Panc1 (cell line): Measurements from ENCODE around the gene ZNF547. TPM values are rescaled to one million over a fixed set of nuclear protein-coding genes. Genes with fewer than 3 reads are reported as not detected.

ENCODE experiments used
- ATAC-seq: fragments of 200-7000 bp; cut with Tn5 transposase; 2 replicates; pipeline ENCODE4 v1.9.1; 2020; ENCODE audit warnings: mild to moderate bottlenecking, moderate library complexity
- BruUV-seq: library from RNA; stranded (reverse); fragments of 400-500 nt; replicated peaks from 2 replicates; lab custom pipeline; 2021; lab: Mats Ljungman, UMichigan
- CTCF ChIA-PET: fragments of 300-600 bp; sonication (Branson Sonifier 250); formaldehyde crosslinking; loops from one replicate; lab custom pipeline; 2022; ENCODE audit warnings: antibody characterized with exemption; lab: Charles Lee
- POLR2A ChIA-PET: fragments of 300-600 bp; sonication (Branson Sonifier 250); formaldehyde crosslinking; loops from one replicate; lab custom pipeline; 2022; ENCODE audit warnings: antibody characterized with exemption; lab: Charles Lee
- DNase-seq: peaks from one replicate; pipeline ENCODE4 v3.0.0-alpha.2; 2010; ENCODE audit warnings: low read depth, low spot score
- H3K27ac ChIP-seq: 2 replicates; pipeline ENCODE4 v1.5.1; 2011; ENCODE audit warnings: mild to moderate bottlenecking, low read length, inconsistent platforms
- H3K27me3 ChIP-seq: fragments of 200-500 bp; sonication (Bioruptor generic); 2 replicates; pipeline ENCODE4 v1.6.0; 2014; ENCODE audit warnings: low read length, inconsistent platforms; ENCODE audit not compliant: control insufficient read depth, insufficient read depth
- H3K36me3 ChIP-seq: fragments of 200-500 bp; sonication (Bioruptor generic); 2 replicates; pipeline ENCODE4 v1.5.1; 2014; ENCODE audit warnings: inconsistent platforms, mild to moderate bottlenecking, low read length, moderate library complexity; ENCODE audit not compliant: control insufficient read depth, insufficient read depth
- H3K4me1 ChIP-seq: 2 replicates; pipeline ENCODE4 v1.5.1; 2011; ENCODE audit warnings: inconsistent platforms, mild to moderate bottlenecking, low read length, moderate library complexity; ENCODE audit not compliant: control insufficient read depth, insufficient read depth
- H3K4me3 ChIP-seq, 2 experiments: 2 replicates each; pipeline ENCODE4 v1.5.1; 2011 to 2012; ENCODE audit warnings: low read depth in 2 of 2, low read length in 2 of 2, mild to moderate bottlenecking in 2 of 2, inconsistent platforms in 1 of 2, moderate library complexity in 1 of 2
- H3K9me3 ChIP-seq: fragments of 200-500 bp; sonication (Bioruptor generic); 2 replicates; pipeline ENCODE4 v1.5.1; 2014; ENCODE audit warnings: low read depth, mild to moderate bottlenecking, inconsistent platforms, low read length, moderate library complexity; ENCODE audit not compliant: control insufficient read depth, insufficient read depth
- POLR2AphosphoS5 ChIP-seq: IDR thresholded peaks from 2 replicates; pipeline ENCODE4 v1.6.1; 2012; ENCODE audit warnings: mild to moderate bottlenecking, low read depth, low read length, moderate library complexity
- REST ChIP-seq, 2 experiments: IDR thresholded peaks; 2 replicates each; pipeline ENCODE4 v1.6.1; 2011 to 2012; ENCODE audit warnings: low read depth in 2 of 2, control low read depth in 1 of 2, low read length in 1 of 2, mild to moderate bottlenecking in 1 of 2, moderate library complexity in 1 of 2; ENCODE audit not compliant: insufficient read depth in 1 of 2
- SIN3A ChIP-seq: IDR thresholded peaks from 2 replicates; pipeline ENCODE4 v1.6.1; 2012; ENCODE audit warnings: low read depth, mild to moderate bottlenecking, low read length, moderate library complexity, borderline replicate concordance; ENCODE audit not compliant: insufficient read depth
- TCF7L2 ChIP-seq: IDR thresholded peaks from 2 replicates; pipeline ENCODE4 v1.6.1; 2011; ENCODE audit warnings: mild to moderate bottlenecking, low read depth, low read length, inconsistent platforms
- in situ Hi-C: cut with HindIII; loops from 2 replicates; pipeline ENCODE4 v1.10.0; 2016; ENCODE audit warnings: low sequenced_read_pairs, low pct_unique_long_range_greater_than_20kb
- intact Hi-C: fragments of 100-400 bp; cut with micrococcal nuclease; formaldehyde crosslinking; loops from one replicate; pipeline ENCODE4 v1.10.0; 2022; ENCODE audit not compliant: unreplicated experiment
- total RNA-seq: library from RNA; stranded (reverse); gene quantifications from one replicate; pipeline ENCODE4 v1.2.1, GENCODE V29; 2021; ENCODE audit not compliant: unreplicated experiment
- TF ChIP-seq, protein P1 (sequence below): fragments of 450-650 bp; IDR thresholded peaks from 2 replicates; pipeline ENCODE4 v1.5.1; 2017; ENCODE audit warnings: mild to moderate bottlenecking

ZNF547 gene
- total RNA-seq, 1 experiment from 2014 or later, result 4.1 TPM

GRCh38 chr19:57338877-57339276 is 24.5 kb upstream of the ZNF547 start:
- POLR2A ChIA-PET, result no interaction called here
- intact Hi-C loops, result no loop called here
- in situ Hi-C loops, result no loop called here
- no peaks in the 10 kb centered on the region for H3K9me3 ChIP-seq
- no peak overlapping the region for H3K27ac ChIP-seq
- no peaks in the 10 kb centered on the region for H3K36me3 ChIP-seq
- DNase-seq (no peak), ATAC-seq (no peak)
- H3K27me3 ChIP-seq, result no peaks in the 10 kb centered on the region
- no peaks in the 10 kb centered on the region for H3K4me1 ChIP-seq
- no TSS peak for BruUV-seq
- TF ChIP-seq REST (IDR thresholded peaks at IDR 0.05; ENCODE audit: insufficient read depth in 1 of 2, low read depth in 2 of 2, low read length in 1 of 2) (no peak), TCF7L2 (no peak), POLR2AphosphoS5 (no peak), SIN3A (no peak)
- TF ChIP-seq, protein P1, sequence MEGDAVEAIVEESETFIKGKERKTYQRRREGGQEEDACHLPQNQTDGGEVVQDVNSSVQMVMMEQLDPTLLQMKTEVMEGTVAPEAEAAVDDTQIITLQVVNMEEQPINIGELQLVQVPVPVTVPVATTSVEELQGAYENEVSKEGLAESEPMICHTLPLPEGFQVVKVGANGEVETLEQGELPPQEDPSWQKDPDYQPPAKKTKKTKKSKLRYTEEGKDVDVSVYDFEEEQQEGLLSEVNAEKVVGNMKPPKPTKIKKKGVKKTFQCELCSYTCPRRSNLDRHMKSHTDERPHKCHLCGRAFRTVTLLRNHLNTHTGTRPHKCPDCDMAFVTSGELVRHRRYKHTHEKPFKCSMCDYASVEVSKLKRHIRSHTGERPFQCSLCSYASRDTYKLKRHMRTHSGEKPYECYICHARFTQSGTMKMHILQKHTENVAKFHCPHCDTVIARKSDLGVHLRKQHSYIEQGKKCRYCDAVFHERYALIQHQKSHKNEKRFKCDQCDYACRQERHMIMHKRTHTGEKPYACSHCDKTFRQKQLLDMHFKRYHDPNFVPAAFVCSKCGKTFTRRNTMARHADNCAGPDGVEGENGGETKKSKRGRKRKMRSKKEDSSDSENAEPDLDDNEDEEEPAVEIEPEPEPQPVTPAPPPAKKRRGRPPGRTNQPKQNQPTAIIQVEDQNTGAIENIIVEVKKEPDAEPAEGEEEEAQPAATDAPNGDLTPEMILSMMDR, result no peak
- no peak overlapping the region for H3K4me3 ChIP-seq
- CTCF ChIA-PET, result no interaction called here

DNA sequence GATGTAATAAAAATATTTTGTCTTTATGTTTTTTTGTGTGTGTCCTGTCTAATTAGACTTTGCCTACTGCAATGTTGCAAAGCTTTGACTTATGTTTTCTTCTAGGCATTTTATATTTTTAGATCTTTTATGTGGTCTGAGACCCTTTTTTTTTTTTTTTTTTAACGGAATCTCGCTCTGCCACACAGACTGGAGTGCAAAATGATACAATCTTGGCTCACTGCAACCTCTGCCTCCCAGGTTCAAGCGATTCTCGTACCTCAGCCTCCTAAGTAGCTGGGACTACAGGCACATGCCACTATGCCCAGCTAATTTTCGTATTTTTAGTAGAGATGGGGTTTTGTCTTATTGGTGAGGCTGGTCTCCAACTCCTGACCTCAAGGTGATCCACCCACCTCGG is 20.8 kb upstream of the ZNF547 start:
- TF ChIP-seq TCF7L2 (no peak), SIN3A (no peak), REST (IDR thresholded peaks at IDR 0.05; ENCODE audit: insufficient read depth in 1 of 2, low read depth in 2 of 2, low read length in 1 of 2) (no peak)
- TF ChIP-seq, protein P1, result no peak
- Histone ChIP-seq H3K4me1 (no peaks in the 10 kb centered on the region), H3K4me3 (no peak overlapping the region), H3K27ac (no peak overlapping the region), H3K36me3 (no peaks in the 10 kb centered on the region), H3K27me3 (no peaks in the 10 kb centered on the region), H3K9me3 (no peaks in the 10 kb centered on the region)
- no peak for DNase-seq
- ChIA-PET POLR2A (no interaction called here), CTCF (no interaction called here)
- in situ Hi-C loops, result no loop called here
- ATAC-seq, result no peak
- no TSS peak for BruUV-seq
- intact Hi-C loops, result no loop called here
